HG03064 (cell line): ENCODE data around the gene OSTF1.

ENCODE experiments used
- ATAC-seq: cut with Tn5 transposase; IDR thresholded peaks from one replicate; pipeline ENCODE4 v1.9.1; 2021; ENCODE audit warnings: low read depth; ENCODE audit not compliant: unreplicated experiment

Gene OSTF1

GRCh38 chr9:75087824-75088645 lies at the start of gene OSTF1, which contains the start of gene NMRK1:
Gene OSTF1 (plus strand): TSS chr9:75088514. CDS start chr9:75088693, 179 bp downstream.
Gene NMRK1 (minus strand): TSS chr9:75088155. CDS start chr9:75083115, 5,040 bp downstream.
- peak; percentile 86 for ATAC-seq

GRCh38 chr9:75039009-75039408 lies 49.3 kb upstream of the OSTF1 start:
- ATAC-seq, result no peak

- ATAC-seq, result no peak
These were observed 48.5 kb upstream of the OSTF1 start for GRCh38 chr9:75039801-75040200.

GRCh38 chr9:75041041-75041440 lies 47.3 kb upstream of the OSTF1 start:
- no peak for ATAC-seq

- ATAC-seq, result no peak
These were observed 41.5 kb upstream of the OSTF1 start for GRCh38 chr9:75046725-75047345.

GRCh38 chr9:75047506-75047905 lies 40.8 kb upstream of the OSTF1 start:
- ATAC-seq, result no peak

- no peak for ATAC-seq
These were observed 37.0 kb upstream of the OSTF1 start for GRCh38 chr9:75051285-75051684.

- ATAC-seq, result no peak
These were observed 34.4 kb upstream of the OSTF1 start for GRCh38 chr9:75053869-75054268.

- no peak for ATAC-seq
These were observed 33.8 kb upstream of the OSTF1 start for GRCh38 chr9:75054368-75055001.

- no peak for ATAC-seq
These were observed 27.1 kb upstream of the OSTF1 start for GRCh38 chr9:75061169-75061568.

- ATAC-seq, result no peak
These were observed 24.6 kb upstream of the OSTF1 start for GRCh38 chr9:75063556-75064305.

GRCh38 chr9:75064307-75065025 lies 23.8 kb upstream of the OSTF1 start:
- no peak for ATAC-seq

GRCh38 chr9:75065510-75065909 lies 22.8 kb upstream of the OSTF1 start:
- no peak for ATAC-seq

- no peak for ATAC-seq
These were observed 20.4 kb upstream of the OSTF1 start for GRCh38 chr9:75067894-75068293.

GRCh38 chr9:75069171-75069570 lies 19.1 kb upstream of the OSTF1 start:
- ATAC-seq, result no peak

- ATAC-seq, result no peak
These were observed 16.7 kb upstream of the OSTF1 start for GRCh38 chr9:75071530-75072122.

- no peak for ATAC-seq
These were observed 15.4 kb upstream of the OSTF1 start for GRCh38 chr9:75072895-75073294.

- ATAC-seq, result no peak
These were observed 6.7 kb upstream of the OSTF1 start for GRCh38 chr9:75081632-75082031.

- ATAC-seq, result no peak
These were observed 4.9 kb upstream of the OSTF1 start for GRCh38 chr9:75083188-75083970.
